Lower leg skin (tissue), 3 donors: ENCODE results near the gene ABHD12.

ENCODE experiments used
- CTCF ChIP-seq, 3 donors: fragments of 450-650 bp; IDR thresholded peaks; one replicate each; pipeline ENCODE4 v1.5.1; 2016; ENCODE audit warnings: antibody characterized with exemption in 3 of 3, mild to moderate bottlenecking in 3 of 3, moderate library complexity in 2 of 3
- POLR2A ChIP-seq, 2 donors: fragments of 450-650 bp; IDR thresholded peaks; one replicate each; pipeline ENCODE4 v1.6.1; 2016 to 2017; ENCODE audit warnings: antibody characterized with exemption in 2 of 2, mild to moderate bottlenecking in 1 of 2, moderate library complexity in 1 of 2

- no peak for TF ChIP-seq POLR2A (IDR thresholded peaks at IDR 0.05)
- TF ChIP-seq CTCF (IDR thresholded peaks at IDR 0.05) = no peak
Observed at GRCh38 chr20:25273046-25273445, 117.6 kb downstream of the ABHD12 start.
